Activated naive CD8-positive, alpha-beta T cell treated with anti-CD3 and anti-CD28 coated beads, Interleukin-2, amount 50 U/mL, for 24 hours (primary cell): ENCODE measurements around the gene CASK.
"Not testable (repeated sequence)": the region's sequence is repeated elsewhere in the genome, so short reads cannot be mapped to it uniquely, and the experiment has no call there.

Experiments
- ATAC-seq: fragments of 150-1000 bp; cut with Tn5 transposase; one replicate; pipeline ENCODE4 v1.10.0; 2021
- DNase-seq: peaks from one replicate; pipeline ENCODE4 v3.0.0; 2021
- H3K27ac Mint-ChIP-seq: one replicate; pipeline ENCODE4 v1.8.0; 2021; ENCODE audit warnings: mild to moderate bottlenecking, mixed read lengths
- H3K27me3 Mint-ChIP-seq: one replicate; pipeline ENCODE4 v1.8.0; 2021; ENCODE audit warnings: mixed read lengths
- H3K36me3 Mint-ChIP-seq: one replicate; pipeline ENCODE4 v1.8.0; 2021; ENCODE audit warnings: low read depth, mixed read lengths
- H3K4me1 Mint-ChIP-seq: one replicate; pipeline ENCODE4 v1.8.0; 2021; ENCODE audit warnings: mixed read lengths
- H3K4me3 Mint-ChIP-seq: one replicate; pipeline ENCODE4 v1.8.0; 2021; ENCODE audit warnings: mild to moderate bottlenecking, moderate library complexity, mixed read lengths
- H3K9me3 Mint-ChIP-seq: one replicate; pipeline ENCODE4 v1.8.0; 2021; ENCODE audit warnings: mixed read lengths

Gene CASK

DNA sequence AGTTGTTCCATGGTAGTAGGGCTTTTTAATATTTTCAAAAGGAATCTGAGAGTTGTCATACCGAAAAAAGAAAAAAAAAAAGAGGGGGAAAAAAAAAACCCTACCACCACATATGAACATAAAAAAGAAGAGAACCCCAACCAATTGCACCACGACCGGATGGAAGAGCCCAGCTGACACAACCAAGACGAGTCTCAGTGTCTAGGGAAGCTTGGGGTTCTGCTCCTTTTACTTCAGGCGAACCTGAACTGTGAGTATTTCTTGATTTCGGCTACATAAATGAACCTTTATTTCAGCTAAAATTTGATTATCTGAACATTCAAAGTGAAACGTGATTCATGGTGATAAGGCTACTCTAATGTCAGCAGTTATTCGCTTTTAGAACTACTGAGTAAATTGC is 234.5 kb downstream of the CASK start, which contains the start of gene GPR34:
GPR34 (plus strand) TSS at position 139 of the 400 bp plus-strand sequence. CDS start 6,661 bp downstream, outside the sequence.
- peak; percentile 13 for DNase-seq
- Mint-ChIP-seq H3K9me3 (no peaks in the 10 kb centered on the region), H3K4me1 (peaks cover 58% of the 10 kb centered on the region), H3K27ac (peak within 1 kb of the TSS; percentile 77), H3K36me3 (no peaks in the 10 kb centered on the region), H3K27me3 (no peaks in the 10 kb centered on the region), H3K4me3 (peak within 1 kb of the TSS; percentile 56)
- peak; percentile 69 for ATAC-seq

DNA sequence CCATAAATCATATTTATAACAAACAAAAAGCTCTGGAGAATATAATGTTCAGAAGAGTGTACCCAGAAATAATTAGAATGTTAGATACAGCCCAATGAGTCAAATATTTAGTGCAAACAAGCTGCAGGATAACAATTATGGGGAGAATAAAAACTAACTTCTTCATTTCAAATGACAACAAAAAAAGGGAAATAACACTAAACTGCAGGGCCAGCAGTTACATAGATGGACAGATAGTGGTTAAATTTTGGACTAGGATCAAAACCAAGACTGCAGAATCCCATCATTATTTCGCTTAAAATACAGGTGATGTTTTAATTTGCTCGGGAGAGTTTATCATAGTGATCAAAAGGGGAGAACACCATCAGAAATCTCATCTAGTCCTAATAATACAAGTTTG is 235.2 kb downstream of the CASK start:
- peaks cover 52% of the 10 kb centered on the region for H3K4me1 Mint-ChIP-seq
- DNase-seq (no peak), ATAC-seq (no peak)
- H3K27me3 Mint-ChIP-seq = no peaks in the 10 kb centered on the region
- peak overlapping the region; percentile 56 for H3K4me3 Mint-ChIP-seq
- H3K36me3 Mint-ChIP-seq = no peaks in the 10 kb centered on the region
- peak overlapping the region; percentile 52 for H3K27ac Mint-ChIP-seq
- H3K9me3 Mint-ChIP-seq = no peaks in the 10 kb centered on the region

DNA sequence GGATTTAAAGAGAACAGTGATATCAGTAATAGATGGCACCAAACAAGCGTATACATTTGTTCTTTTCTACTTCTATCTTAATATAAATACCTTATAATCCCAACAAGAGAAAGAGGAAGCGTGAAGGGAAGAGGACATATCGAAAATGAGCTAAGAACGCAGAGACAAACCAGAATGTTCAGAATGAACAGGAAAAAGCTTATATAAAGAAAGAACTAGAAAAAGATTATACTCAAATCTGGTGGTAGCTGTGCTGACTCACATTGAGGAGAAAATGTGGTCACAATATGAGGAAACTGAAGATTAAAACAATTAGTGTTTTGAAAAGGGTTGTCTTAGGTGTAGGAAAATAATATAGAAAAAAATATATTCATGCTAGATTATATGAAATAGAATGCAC is 236.6 kb downstream of the CASK start:
- no peak overlapping the region for H3K27ac Mint-ChIP-seq

GRCh38 chrX:41684940-41685339 is 238.4 kb downstream of the CASK start:
- no peak for ATAC-seq
- Mint-ChIP-seq H3K27ac (no peak overlapping the region), H3K4me1 (peaks cover 30% of the 10 kb centered on the region), H3K9me3 (no peaks in the 10 kb centered on the region), H3K27me3 (no peaks in the 10 kb centered on the region), H3K4me3 (no peak overlapping the region), H3K36me3 (no peaks in the 10 kb centered on the region)
- no peak for DNase-seq

More for the DNA sequence above, 236.6 kb downstream of the CASK start:
- Mint-ChIP-seq H3K9me3 (no peaks in the 10 kb centered on the region), H3K4me1 (peaks cover 38% of the 10 kb centered on the region), H3K36me3 (no peaks in the 10 kb centered on the region), H3K4me3 (no peak overlapping the region), H3K27me3 (no peaks in the 10 kb centered on the region)
- DNase-seq (no peak), ATAC-seq (no peak)

GRCh38 chrX:41684138-41684537 is 239.2 kb downstream of the CASK start:
- DNase-seq (no peak), ATAC-seq (no peak)
- Mint-ChIP-seq H3K27ac (no peak overlapping the region), H3K27me3 (no peaks in the 10 kb centered on the region), H3K36me3 (no peaks in the 10 kb centered on the region), H3K4me1 (peaks cover 26% of the 10 kb centered on the region), H3K4me3 (no peak overlapping the region), H3K9me3 (no peaks in the 10 kb centered on the region)

DNA sequence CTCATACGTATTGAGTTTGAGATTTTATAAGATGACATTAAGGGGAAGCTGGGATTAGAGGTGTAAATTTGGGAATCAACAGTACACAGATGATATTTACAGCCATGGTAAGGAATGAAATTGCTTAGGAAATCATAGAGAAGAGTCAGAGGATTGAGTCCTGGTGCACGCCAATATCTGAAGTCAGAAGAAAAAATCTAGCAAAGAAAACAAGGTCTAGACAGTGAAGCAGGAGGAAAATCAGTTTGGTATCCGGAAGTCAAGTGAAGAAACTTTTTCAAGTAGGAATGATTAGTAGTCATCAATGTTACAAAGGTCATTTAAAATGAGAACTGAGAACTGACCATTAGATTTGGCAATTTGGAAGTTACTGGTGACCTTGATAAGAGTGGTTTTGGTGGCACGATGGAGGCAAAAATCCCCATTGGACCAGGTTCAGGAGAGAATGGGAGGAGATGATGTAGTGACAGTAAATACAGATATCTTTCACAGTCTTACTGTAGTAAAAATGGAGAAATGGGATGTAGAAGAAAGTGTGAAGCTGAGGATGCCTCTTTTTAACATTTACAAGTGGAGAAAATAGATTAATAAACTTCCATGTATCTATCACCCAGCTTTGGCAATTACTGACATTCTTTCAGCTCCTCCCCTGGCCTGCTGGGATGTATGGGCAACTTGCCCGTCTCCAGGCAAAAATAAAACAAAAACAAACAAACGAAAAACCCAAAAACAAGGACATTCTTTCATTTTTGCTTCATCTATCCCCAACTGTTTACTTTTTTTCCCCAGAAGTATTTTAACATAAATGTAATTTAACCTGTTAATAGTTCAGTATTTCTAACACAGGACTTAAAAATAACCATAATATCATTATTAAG is 245.9 kb downstream of the CASK start:
- no peaks in the 10 kb centered on the region for H3K9me3 Mint-ChIP-seq
- H3K36me3 Mint-ChIP-seq = peaks cover 7% of the 10 kb centered on the region
- no peak overlapping the region for H3K27ac Mint-ChIP-seq
- H3K4me3 Mint-ChIP-seq = no peak overlapping the region
- no peaks in the 10 kb centered on the region for H3K27me3 Mint-ChIP-seq
- ATAC-seq (no peak), DNase-seq (no peak)
- peaks cover 12% of the 10 kb centered on the region for H3K4me1 Mint-ChIP-seq

GRCh38 chrX:41676361-41676760 is 247.0 kb downstream of the CASK start:
- peaks cover 15% of the 10 kb centered on the region for H3K4me1 Mint-ChIP-seq
- H3K27ac Mint-ChIP-seq, H3K4me3 Mint-ChIP-seq, H3K36me3 Mint-ChIP-seq, ATAC-seq, DNase-seq, H3K27me3 Mint-ChIP-seq, H3K9me3 Mint-ChIP-seq: not testable (repeated sequence)

DNA sequence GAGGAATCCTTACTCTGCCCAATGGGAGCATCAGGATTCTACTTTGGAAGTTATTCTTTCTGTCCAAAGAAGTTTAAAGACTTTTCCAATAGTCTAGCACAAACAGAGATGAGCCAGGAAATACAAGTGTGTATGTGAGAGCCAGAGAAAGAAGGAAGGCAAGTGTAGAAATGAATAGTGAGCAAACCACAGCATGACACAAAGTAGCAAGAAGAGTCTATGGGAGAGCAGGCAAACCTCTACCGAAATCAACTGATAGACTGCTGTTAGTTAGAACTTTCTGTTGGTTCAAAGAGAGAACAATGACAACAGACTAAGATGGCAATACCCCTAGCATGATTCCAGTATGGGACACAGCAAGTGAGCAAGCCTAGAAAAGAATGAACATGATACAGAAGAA is 250.7 kb downstream of the CASK start:
- H3K27ac Mint-ChIP-seq = peak overlapping the region; percentile 64
- peaks cover 39% of the 10 kb centered on the region for H3K4me1 Mint-ChIP-seq
- H3K4me3 Mint-ChIP-seq = no peak overlapping the region
- no peaks in the 10 kb centered on the region for H3K27me3 Mint-ChIP-seq
- no peaks in the 10 kb centered on the region for H3K9me3 Mint-ChIP-seq
- peaks cover 16% of the 10 kb centered on the region for H3K36me3 Mint-ChIP-seq
- no peak for DNase-seq
- ATAC-seq = peak; percentile 33

GRCh38 chrX:41671082-41671481 is 252.3 kb downstream of the CASK start:
- Mint-ChIP-seq H3K36me3 (peaks cover 10% of the 10 kb centered on the region), H3K4me3 (no peak overlapping the region), H3K27ac (no peak overlapping the region), H3K9me3 (no peaks in the 10 kb centered on the region), H3K4me1 (peaks cover 54% of the 10 kb centered on the region), H3K27me3 (no peaks in the 10 kb centered on the region)
- DNase-seq = no peak
- ATAC-seq = no peak

DNA sequence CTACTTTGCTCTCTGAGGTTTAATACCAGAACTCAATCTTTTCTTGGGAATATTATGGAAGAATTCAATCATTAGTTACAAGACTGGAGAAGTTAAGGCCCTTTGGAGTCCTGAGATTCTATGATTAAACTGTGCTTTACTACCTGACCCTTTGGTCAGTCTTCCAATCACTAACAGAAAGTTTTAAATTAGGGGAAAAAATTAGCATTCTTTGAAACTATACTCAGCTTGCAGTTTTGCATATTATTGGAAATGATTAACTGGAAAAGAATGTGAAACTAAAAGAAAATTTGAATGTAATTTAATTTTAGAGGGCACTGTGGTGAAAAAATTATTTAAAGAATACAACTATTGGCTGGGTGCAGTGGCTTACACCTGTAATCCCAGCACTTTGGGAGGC is 253.2 kb downstream of the CASK start:
- Mint-ChIP-seq H3K27me3 (no peaks in the 10 kb centered on the region), H3K36me3 (peaks cover 12% of the 10 kb centered on the region), H3K4me1 (peaks cover 64% of the 10 kb centered on the region), H3K9me3 (no peaks in the 10 kb centered on the region), H3K27ac (peak overlapping the region; percentile 73), H3K4me3 (no peak overlapping the region)
- no peak for ATAC-seq
- DNase-seq = no peak

- no peaks in the 10 kb centered on the region for H3K27me3 Mint-ChIP-seq
- H3K9me3 Mint-ChIP-seq = no peaks in the 10 kb centered on the region
- DNase-seq = no peak
- peaks cover 12% of the 10 kb centered on the region for H3K36me3 Mint-ChIP-seq
- H3K4me1 Mint-ChIP-seq = peaks cover 77% of the 10 kb centered on the region
- no peak overlapping the region for H3K4me3 Mint-ChIP-seq
- H3K27ac Mint-ChIP-seq = peak overlapping the region; percentile 64
- peak; percentile 75 for ATAC-seq
Measured at GRCh38 chrX:41667631-41668030, 255.7 kb downstream of the CASK start.

DNA sequence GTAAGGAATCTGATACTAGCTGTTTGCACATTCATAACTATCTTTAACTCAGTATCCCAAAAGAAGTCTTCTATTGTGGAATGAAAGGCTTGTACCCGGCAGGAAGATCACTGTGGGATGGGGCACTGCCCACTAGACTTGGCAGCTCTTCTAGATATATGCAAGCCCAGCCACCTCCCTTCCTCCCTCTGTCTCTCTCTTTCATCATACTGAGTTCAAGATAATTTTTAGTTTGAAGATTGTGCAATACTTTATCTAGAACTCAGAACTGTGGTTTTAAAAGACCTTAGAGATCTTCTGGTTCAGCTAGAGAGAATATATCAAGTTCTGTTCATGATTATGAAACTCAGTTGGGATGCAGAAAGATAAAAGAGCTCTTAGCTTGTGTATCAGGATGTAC is 257.1 kb downstream of the CASK start:
- Mint-ChIP-seq H3K27me3 (no peaks in the 10 kb centered on the region), H3K36me3 (peaks cover 12% of the 10 kb centered on the region), H3K4me3 (peak overlapping the region; percentile 69), H3K9me3 (no peaks in the 10 kb centered on the region), H3K4me1 (peaks cover 83% of the 10 kb centered on the region), H3K27ac (peak overlapping the region; percentile 92)
- no peak for DNase-seq
- ATAC-seq = peak; percentile 31

GRCh38 chrX:41665686-41666085 is 257.7 kb downstream of the CASK start:
- DNase-seq = peak; percentile 9
- peak overlapping the region; percentile 69 for H3K4me3 Mint-ChIP-seq
- H3K36me3 Mint-ChIP-seq = peaks cover 14% of the 10 kb centered on the region
- H3K27ac Mint-ChIP-seq = peak overlapping the region; percentile 92
- no peaks in the 10 kb centered on the region for H3K27me3 Mint-ChIP-seq
- ATAC-seq = peak; percentile 39
- peaks cover 80% of the 10 kb centered on the region for H3K4me1 Mint-ChIP-seq
- H3K9me3 Mint-ChIP-seq = no peaks in the 10 kb centered on the region

DNA sequence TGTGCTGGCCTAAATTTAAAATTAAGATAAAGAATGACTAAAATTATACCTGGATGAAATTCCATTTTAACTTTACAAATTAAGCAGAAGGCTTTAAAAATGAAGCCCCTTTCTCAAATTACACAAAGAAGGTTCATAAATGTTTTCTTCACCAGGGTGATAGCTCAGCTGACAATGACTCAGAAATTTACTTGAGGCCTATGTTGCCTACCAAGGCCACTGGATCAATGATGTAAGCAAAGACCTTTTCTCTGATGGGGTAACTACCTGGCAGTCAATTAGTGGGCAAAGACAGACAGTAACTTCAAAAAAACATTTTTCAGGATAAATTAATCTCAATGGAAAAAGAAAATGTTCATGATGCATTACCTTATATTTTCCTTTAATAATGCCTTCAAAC is 258.4 kb downstream of the CASK start:
- DNase-seq = no peak
- peaks cover 12% of the 10 kb centered on the region for H3K36me3 Mint-ChIP-seq
- ATAC-seq = peak; percentile 45
- H3K4me3 Mint-ChIP-seq = peak overlapping the region; percentile 69
- no peaks in the 10 kb centered on the region for H3K27me3 Mint-ChIP-seq
- peak overlapping the region; percentile 92 for H3K27ac Mint-ChIP-seq
- H3K4me1 Mint-ChIP-seq = peaks cover 72% of the 10 kb centered on the region
- H3K9me3 Mint-ChIP-seq = no peaks in the 10 kb centered on the region

DNA sequence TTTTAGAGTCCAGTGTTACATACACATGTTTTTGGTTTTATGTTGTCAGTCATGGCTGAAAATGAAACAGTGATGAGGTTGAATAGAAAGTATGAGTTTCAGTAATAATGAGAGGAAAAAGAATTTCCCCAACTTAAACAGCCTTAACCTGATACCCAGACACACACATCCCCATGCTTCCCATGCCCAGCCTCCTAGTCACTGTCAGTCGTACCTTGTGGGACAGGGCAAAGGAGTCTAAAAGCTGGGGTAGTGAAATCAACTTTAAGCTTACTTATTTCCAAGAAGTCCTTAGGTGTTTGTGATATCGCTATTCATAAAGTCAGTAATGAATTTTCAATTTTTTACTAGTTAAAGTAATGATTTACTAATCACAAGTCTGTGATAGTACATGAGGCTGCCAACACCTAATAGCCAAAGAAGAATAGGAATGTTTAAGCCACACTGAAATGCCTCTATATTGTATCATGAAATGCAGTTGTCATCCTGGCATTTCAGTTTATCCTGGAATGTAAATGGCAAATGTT is 258.9 kb downstream of the CASK start:
- DNase-seq = peak; percentile 10
- no peak overlapping the region for H3K4me3 Mint-ChIP-seq
- no peaks in the 10 kb centered on the region for H3K27me3 Mint-ChIP-seq
- peak overlapping the region; percentile 92 for H3K27ac Mint-ChIP-seq
- H3K36me3 Mint-ChIP-seq = peaks cover 9% of the 10 kb centered on the region
- peak; percentile 78 for ATAC-seq
- H3K9me3 Mint-ChIP-seq = no peaks in the 10 kb centered on the region
- H3K4me1 Mint-ChIP-seq = peaks cover 68% of the 10 kb centered on the region
